Fibroblast of mammary gland (primary cell): ENCODE data around the gene F3.

Experiments used
- DNase-seq: peaks from one replicate; pipeline ENCODE4 v3.0.0-alpha.2; 2010; ENCODE audit warnings: low read depth
- H3K4me3 ChIP-seq: 2 replicates; pipeline ENCODE4 v1.5.1; 2011; ENCODE audit warnings: low read depth, mild to moderate bottlenecking, low read length, moderate library complexity; ENCODE audit not compliant: control insufficient read depth
- TF ChIP-seq, protein P1 (sequence below): conservative IDR thresholded peaks from 2 replicates; pipeline ENCODE4 v1.5.1; 2011; ENCODE audit warnings: low read depth, low read length, inconsistent platforms; ENCODE audit not compliant: control insufficient read depth, insufficient read depth

Gene F3

GRCh38 chr1:94551449-94551848 is 9.9 kb upstream of the F3 start:
- DNase-seq, result no peak
- TF ChIP-seq, protein P1, sequence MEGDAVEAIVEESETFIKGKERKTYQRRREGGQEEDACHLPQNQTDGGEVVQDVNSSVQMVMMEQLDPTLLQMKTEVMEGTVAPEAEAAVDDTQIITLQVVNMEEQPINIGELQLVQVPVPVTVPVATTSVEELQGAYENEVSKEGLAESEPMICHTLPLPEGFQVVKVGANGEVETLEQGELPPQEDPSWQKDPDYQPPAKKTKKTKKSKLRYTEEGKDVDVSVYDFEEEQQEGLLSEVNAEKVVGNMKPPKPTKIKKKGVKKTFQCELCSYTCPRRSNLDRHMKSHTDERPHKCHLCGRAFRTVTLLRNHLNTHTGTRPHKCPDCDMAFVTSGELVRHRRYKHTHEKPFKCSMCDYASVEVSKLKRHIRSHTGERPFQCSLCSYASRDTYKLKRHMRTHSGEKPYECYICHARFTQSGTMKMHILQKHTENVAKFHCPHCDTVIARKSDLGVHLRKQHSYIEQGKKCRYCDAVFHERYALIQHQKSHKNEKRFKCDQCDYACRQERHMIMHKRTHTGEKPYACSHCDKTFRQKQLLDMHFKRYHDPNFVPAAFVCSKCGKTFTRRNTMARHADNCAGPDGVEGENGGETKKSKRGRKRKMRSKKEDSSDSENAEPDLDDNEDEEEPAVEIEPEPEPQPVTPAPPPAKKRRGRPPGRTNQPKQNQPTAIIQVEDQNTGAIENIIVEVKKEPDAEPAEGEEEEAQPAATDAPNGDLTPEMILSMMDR, result no peak
- no peak overlapping the region for H3K4me3 ChIP-seq

DNA sequence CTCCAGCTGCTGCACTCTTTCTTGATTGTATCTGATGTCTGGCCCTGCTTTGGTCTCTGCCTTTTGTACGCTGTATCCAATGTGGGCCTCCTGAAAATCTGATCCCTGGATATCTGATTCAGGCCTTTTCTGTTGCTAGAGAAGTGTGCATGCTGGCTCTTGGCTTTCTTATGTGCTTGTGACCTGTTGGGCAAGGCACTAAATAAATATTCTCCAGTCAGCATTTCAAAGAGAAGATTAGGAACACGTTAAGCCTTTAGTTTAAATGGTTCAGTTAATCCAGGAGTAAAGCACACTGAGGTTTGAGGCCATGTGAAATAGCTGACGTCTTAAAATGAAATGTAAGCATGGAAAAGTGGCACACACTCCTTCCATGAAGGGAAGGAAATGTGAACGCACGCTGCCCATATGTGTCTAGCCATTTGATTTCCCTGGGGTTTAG is 9.3 kb upstream of the F3 start:
- TF ChIP-seq, protein P1, result no peak
- H3K4me3 ChIP-seq, result no peak overlapping the region
- no peak for DNase-seq

- no peak overlapping the region for H3K4me3 ChIP-seq
- DNase-seq, result no peak
- TF ChIP-seq, protein P1, result no peak
These were observed 8.8 kb upstream of the F3 start for GRCh38 chr1:94550396-94550795.

- no peak for DNase-seq
- no peak overlapping the region for H3K4me3 ChIP-seq
- TF ChIP-seq, protein P1, result no peak
These were observed 8.1 kb upstream of the F3 start for GRCh38 chr1:94549706-94550105.

GRCh38 chr1:94544706-94545490 is 3.3 kb upstream of the F3 start:
- DNase-seq, result peak; percentile 96
- peak overlapping the region; percentile 23 for H3K4me3 ChIP-seq
- TF ChIP-seq, protein P1, result peak; percentile 46

DNA sequence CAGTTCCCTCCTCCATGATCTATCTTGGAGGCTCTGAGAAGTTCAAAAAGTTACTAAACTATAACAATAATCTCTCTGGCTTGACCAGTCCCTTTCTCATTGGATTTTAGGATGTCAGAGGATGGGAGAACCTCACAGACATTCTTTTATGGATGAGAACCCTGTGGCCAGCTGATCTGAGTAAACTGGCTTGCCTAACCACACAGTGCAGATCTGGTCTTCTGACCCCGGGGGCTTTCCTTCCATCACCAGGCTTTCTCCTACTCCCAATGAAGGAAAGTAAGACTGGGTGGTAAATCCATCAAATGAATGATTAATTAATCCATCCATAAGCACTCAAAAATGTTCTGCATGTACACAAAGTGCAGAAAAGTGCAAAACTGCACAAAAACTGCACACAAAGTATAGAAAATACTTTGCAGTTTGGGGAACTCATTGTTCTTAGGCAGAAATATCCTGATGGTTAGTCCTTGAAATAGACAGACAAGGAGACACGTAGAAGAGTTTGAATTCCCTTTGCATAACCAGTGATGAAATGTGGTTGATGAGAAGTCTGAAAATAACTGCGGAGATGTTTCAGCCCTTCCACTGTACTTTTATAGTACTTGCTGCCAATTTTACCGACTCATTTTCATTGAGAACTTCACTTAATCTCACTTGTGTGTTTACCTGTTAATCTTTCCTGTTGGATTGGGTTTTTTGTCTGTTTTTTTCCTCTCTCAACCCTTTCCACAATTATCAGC is 2.5 kb upstream of the F3 start:
- TF ChIP-seq, protein P1, result no peak
- H3K4me3 ChIP-seq, result peak overlapping the region; percentile 23
- DNase-seq, result peak; percentile 93
